Stimulated activated CD8-positive, alpha-beta memory T cell treated with anti-CD3 and anti-CD28 coated beads, Interleukin-12 subunit alpha, Interleukin-12 subunit beta, amount 100 ng/mL, for 4 hours (primary cell): ENCODE results near the gene APH1B.
"Not testable (repeated sequence)": the region's sequence is repeated elsewhere in the genome, so short reads cannot be mapped to it uniquely, and the experiment has no call there.

ENCODE experiments used
- DNase-seq: peaks from one replicate; pipeline ENCODE4 v3.0.0-alpha.2; 2020; ENCODE audit warnings: low read depth

Gene APH1B

DNA sequence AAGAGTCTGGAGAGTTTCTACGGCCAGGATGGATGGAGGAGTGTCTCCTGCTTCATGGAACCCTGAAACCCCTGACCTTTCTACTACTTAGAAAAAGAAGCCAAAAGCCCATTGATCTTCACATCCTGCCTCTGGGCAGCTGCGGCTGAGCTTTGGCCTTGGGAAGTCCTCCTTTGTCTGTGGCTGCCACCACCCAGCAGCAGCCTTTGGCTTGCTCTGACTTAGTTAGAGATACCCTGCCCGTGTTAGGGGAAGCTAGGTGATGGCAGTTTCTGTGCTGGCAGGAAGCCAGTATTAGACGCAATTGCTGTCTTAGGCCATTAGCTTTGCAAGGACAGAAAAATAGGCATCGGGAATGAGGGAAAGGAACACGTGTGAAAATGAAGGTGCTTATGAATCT, 18.8 kb downstream of the APH1B start:
- no peak for DNase-seq

DNA sequence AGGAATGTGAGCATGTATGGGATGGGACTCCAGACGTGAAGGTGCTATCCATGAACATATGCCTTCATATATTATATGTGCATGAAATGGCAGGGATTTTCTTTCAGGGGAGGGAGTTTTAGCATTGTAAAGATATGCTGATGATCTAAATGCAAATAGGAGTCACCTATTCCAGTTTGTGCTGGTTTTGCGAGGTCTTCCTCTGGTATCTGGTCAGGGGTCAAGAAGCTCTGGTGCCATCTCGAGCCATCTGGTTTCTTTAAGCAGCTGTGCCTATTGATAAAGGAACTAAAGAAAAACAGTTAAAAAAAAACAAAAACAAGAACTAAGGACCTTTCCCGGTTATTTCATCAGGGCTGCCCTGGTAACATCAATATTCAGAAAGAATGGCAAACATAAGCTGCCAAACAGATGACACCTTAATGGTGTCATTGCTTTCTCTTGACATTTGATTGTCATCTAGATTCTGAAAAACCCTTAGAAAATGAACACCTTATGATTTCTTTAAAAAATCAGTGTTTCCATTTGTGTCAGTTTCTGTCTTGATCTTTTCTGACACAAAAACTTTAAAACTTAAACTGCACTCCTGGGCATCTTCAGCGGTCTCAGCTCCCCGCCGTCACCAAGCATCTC, 22.7 kb downstream of the APH1B start:
- no peak for DNase-seq

DNA sequence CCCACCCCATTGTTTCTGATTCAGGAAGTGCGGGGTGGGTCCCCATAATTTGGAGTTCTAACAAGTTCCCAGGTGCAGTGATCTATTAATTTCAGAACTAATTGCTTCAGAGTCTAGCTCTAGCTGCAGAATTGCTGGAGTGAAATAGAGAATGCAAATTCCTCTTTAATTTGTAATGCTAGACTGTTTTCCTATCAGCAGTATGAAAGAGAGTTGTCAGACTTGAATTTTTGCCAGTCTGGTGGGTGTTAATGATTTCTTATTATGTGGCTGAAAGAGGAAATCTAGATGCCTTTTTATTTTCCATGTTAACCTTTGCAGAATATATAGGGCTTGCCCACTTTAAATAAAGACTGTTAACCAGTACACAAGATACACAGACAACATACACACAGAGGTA, 23.7 kb downstream of the APH1B start:
- no peak for DNase-seq

DNA sequence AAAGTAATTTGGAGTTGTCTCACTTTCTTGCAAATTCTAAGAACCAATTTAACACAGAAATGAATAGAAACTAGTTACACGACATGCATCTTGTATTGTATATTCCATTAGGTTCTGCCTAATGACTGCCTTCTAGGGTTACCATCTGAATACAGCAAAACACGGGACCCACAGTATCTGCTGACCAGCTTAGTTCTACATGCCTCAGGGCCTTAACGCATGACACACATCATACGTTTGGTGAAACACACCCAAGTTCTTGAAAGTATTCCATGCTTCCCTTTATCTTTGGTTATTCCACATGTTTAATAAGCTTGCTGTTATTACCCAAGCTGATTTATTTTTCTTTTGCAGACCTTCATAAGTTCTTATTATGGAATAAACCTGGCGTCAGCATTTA, 27.9 kb downstream of the APH1B start:
- no peak for DNase-seq

DNA sequence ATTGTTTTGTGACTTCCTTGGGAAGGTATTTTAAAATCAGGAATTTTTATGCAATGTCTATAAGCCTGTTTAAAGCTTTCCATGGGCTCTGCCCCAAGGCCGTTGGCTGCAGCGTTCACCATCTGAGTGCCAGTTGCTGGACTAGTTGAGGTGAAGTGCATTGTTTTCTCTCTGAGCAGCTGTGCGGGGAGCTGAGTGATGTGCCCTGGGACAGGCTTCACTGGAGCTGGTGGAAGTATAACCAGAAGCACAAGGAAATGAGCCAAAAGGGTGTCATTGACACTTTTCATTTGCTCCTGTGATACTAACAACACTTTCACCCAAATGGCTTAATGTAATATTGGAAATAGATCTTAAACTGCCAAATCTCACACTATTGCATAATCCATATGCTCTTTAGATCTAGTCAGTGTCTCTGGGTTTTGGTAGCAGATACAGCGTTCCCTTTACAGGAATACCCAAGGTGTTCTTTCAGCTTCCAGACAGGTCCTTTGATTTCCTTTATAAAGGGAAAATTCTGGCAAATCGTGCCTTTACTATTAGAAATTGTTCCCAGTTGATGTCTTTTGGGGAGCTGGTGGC, 29.2 kb downstream of the APH1B start:
- DNase-seq: no peak

DNA sequence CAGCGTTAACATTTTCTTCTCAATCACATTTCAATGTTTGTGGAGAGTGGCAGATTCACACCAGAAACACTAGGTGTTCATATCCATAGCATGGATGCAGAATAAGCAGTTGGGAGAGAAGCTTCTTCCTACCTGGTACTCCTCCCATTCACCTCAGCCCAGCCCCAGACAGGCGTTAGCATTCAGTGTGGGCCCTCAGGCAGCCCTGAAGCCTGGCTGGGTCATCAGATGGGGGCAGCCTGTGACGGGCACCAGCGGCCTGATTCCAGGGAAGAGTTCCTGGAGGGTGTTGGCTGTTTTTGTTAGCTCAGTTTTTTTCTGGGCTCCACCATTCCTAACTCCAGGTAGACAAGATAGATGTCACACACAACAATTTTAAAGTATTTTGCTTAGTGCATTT, 31.1 kb downstream of the APH1B start:
- no peak for DNase-seq

DNA sequence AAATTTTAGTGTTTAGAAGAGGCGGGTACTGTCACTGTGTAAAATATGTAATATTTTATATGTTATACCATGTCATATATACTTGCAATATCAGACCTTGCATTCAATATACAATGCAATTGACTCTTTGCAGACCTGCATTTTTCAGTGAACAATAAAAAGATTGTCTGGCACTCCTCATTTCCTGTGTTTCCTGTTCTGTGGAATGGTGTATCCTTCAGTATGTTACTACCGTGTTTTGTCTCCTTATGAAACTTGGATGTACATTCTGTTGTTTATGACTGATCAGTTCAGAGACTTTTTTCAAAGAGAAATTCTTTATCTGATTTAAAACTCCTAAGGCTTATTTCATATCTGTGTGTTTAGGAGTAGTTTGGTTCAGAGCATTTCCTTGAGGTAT, 31.5 kb downstream of the APH1B start:
- DNase-seq: no peak

DNA sequence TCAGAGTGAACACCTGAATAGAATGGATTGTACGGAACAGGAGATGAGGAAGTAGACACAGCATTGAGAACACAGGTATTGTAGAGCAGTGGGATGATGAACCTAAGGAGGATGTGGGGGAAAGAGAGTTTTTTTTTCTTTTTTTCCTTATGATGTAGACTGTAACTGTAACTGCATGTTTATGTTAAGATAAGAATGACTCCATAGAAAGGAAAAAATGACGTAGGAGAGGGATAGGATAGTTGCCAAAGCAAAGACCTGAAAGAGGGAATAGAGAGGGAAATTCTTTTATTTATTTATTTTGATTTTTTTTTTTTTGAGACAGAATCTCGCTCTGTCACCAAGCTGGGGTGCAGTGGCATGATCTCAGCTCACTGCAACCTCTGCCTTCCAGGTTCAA, 33.2 kb downstream of the APH1B start:
- DNase-seq: no peak

DNA sequence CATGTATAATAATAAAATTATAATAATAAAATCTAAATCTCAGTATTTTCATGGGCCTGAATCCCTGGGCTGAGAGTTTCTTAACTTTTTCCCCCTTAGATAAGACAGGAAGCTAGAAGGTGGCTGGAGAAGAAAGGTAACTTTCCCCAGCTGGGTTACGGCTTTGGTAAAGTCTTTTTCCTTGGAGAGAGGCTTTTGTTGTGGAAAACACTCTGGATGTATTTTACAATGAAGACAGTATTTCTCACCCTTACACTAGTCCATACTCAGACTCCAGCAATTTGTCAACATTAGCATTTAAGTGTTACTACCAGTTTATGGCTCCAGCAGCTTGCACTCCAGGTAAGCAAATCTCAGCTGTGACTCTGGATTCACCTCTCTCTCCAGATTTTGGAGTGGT, 34.9 kb downstream of the APH1B start:
- DNase-seq: no peak

DNA sequence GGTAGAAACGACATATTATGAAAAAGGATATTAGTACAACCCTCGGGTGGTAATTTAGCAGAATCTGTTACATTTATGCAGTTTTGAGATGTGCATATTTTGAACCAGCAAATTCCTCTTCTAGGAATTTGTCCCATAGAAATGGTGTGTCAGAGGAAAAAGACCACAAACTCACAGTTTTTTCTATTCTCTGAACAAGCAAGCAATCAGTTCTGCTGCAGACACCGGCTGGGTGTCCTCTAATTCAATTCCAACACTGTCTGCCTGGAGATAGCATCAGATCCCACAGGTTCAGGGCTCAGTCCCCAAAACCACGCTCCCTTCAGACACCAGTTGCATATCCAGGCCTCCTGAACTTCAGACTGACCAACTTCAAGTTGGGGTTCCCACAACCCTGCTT, 36.4 kb downstream of the APH1B start:
- DNase-seq: no peak

DNA sequence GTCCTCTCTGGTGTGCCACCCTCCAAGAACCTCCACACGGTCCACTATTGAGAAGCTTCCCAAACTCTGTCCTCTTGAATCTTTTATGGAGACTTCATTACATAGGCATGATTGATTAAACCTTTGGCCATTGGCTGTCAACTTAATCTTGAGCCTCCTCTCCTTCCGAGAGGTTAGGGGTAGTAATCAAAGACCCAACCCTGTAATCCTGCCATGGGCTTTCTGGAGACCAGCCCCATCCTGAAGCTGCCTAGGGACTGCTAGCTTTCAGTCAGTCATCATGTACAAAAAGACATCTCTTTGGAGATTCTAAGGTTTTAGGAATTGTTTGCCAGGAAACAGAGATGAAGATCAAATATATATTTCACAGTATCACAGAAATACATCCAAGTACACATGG, 37.0 kb downstream of the APH1B start:
- DNase-seq: no peak

DNA sequence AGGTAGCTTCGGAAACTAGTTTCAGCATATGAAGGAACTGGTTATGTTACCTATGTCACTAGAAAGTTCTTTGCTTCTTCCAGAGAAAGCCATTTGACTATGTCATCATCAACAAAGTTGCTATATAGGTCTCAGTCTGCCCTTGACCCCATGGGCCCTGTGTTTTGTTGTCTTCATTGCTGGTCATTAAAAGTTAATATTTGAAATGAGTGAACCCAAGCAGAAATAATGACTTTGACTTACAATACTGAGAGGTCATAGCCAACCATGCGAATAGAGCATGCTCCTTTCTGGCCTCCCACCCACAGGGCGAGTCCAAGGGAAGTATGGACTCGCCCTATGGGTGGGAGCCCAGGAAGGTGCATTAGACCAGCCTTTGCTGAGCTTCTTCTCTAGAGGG, 40.9 kb downstream of the APH1B start:
- no peak for DNase-seq

DNA sequence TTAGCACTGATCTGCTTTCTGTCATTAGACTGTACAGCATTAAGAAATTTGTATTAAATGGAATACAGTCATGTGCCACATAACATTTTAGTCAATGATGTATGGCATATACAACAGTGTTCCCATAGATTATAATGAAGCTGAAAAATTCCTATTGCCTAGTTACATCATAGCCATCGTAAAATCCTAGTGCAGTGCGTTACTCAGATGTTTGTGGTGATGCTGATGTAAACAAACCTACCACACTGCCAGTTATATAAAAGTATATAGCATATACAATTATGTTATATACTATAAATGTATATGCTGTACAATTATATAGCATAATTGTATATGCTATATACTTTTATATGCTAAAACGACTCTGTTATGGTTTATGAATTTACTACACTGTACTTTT, 41.7 kb downstream of the APH1B start:
- DNase-seq: no peak

DNA sequence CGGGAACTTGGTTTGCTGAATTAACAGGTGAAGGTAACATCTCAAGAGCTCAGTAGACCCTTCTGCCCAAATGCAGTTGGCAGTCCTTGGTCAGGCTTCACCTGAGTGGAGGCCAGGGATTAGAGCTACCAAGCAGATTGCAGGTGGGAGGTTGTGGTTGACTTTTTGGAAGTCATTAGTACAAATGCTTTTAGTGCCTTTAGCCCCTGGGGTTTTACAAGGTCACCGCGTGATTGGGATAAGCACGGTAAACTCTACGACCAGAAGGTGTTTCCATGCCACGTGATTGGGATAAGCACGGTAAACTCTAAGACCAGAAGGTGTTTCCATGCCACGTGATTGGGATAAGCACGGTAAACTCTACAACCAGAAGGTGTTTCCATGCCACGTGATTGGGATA, 43.0 kb downstream of the APH1B start:
- DNase-seq: not testable (repeated sequence)

DNA sequence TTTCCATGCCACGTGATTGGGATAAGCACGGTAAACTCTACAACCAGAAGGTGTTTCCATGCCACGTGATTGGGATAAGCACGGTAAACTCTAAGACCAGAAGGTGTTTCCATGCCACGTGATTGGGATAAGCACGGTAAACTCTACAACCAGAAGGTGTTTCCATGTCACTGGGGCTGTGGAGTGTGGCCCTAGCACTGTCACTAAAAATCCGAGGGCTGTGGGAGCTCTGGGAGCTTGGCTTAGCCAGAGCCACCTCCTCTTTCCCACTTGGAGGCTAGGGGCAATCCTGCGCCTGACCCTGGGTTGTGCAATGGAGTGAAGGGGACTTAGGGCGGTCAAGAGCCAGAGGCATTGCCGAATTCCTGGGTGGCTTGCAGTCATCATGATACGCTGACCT, 43.6 kb downstream of the APH1B start:
- DNase-seq: not testable (repeated sequence)

DNA sequence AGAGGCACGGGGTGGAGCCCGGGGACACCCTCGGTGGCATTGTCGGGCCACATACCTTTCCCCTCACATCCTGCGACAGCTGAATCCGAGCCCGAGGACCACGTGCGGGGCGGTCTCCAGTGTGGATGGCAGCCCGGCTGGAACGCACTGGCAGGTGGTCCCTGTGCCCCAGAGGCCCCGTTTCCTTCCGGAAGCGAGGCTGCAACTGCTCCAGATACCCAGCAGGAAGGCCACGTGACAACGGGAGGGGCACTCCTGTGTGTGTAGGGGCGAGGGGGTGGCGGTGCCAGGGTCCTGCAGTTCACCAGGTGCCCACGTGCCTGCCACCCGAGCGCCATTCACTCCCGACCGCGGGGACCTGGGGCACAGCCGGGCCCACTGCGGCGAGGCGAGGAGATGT, 44.1 kb downstream of the APH1B start:
- no peak for DNase-seq

DNA sequence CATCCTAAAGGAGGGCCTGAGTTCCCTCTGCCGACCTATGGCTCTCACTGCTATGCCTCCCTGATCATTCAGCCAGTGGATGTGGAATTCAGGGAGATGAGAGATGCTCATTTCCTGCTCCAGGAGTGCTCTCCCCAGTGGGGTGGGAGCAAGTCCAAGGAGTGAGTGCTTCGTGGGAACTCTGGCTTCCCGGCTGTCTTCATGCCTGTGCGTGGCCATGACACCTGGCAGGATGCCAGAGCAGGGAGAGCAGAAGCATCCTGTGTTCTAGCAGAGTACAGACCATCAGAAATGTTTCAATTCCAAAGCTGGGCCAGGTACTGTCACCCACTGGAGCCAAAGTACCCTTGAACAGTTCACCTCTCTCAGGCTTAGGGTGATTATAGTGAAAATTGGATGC, 45.1 kb downstream of the APH1B start:
- DNase-seq: no peak

DNA sequence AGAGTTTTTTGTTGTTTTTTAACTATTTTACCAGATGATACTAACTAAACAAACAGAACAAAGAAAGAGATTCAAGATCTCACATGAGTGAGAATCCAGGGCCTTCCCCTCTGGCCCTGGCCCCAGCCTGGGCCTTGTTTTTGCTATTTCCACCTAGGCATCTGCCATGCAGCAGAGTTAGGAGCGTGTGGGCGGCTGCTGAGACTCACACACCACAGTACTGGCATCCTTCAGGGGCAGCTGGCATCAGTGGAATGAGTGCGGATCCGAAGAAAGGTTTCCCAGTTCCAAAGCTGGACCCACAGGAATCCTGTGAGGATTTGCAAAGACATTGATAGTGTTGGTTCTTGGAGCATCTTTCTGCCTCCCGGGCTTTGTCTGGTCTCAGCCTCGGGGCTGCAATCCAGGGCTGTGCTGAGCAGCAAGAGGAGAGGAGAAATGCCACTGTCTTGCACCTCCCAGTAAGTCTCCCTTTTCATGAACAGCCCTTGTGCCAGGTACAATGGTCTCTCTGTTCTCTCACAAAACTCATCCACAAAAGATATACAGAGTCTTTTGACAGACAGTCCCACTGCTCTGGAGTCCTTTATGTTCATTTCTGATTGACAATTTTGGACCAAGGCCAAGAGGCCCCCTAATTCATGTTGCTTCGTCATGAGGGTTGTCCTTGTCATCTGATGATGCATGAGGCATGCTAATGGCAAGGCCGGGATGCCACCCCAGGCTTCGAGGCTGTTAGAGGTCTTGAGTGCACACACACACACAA, 46.6 kb downstream of the APH1B start:
- no peak for DNase-seq

DNA sequence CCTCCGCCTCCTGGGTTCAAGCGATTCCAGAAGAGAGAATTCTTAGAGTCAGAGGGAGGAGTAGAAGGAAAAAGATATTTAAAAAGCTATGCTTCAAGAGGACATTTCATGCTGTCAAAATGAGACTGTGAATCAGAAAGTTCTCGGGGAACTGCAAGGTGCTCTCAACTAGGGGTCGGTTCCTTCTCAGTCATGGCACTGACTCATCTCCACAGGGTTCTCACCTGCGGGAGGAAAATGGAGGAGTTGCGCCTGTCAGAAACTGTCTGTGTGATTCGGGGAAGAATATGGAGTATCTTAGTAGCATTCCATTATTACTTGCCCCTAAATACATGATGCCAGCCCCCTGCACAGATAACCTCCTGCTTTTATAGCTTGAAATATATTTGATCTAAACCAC, 47.4 kb downstream of the APH1B start:
- DNase-seq: no peak

DNA sequence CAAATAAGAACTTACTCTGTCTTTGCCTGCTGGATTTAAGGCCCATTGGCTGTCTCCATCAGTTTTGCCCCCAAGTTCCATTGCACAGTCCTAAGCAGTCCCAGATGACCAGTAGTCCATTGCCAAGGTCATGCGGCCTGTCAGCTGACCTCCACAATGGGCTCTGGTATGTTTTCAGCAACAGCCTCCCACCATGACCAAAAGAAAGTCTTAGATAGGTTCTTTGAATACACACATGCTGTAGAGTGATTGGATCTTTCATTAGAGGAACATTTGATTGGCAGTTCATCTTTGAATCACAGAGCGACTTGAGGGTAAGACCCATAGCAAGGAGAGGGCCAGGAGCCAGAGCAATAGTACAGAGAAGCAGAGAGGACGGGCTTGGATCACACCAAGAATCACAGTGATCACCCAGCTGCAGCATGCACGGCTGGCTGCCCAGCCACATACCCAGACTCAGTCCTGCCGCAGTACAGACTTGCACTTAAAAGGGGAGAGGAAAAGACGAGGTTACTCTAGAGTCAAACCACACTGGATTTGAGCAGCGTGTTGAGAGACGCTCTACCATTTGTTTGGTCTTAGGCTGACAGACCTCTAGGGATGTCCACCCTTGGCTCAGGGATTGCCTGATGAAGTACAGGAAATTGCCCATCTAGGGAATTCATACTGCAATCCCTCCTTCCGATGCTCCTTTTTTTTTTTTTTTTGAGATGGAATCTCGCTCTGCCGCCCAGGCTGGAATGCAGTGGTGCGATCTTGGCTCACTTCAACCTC, 50.4 kb downstream of the APH1B start:
- no peak for DNase-seq

DNA sequence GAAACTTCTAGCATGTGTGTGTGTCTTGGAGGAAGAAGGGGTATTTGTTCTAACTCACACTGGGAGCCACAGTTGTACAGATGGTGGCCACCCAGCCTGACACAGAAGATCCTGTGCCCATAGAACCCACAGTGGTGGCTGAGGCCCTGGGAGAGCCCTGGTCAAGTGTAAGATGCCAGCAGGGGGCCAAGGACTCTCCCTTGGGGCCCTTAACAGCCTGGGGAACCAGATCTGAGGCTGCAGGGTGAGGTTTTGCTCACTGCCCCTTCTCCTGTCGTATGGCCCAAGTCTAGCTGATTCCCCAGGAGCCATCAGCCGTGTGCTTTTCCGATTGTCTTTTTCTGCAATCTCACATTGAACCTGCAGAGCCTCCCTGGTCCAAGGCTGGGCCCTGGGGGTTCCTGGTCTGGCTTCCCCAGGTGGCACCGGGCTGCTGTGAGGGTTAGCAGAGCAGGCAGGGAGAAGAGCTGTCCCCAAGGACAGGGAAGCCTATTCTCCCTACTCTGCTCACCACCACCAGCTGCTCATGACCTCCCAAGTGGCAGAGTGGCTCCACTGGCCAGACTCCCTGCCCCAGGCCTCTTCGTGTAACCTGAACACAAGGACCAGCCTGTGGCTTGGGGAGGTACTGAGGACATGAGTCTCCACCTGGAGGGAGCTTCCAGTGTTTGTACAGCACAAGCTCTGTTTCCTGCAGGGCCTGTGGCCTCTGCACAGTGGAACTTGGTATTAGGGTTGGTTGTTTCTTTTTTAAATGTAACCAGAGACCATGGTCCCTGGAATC, 52.4 kb downstream of the APH1B start:
- no peak for DNase-seq

DNA sequence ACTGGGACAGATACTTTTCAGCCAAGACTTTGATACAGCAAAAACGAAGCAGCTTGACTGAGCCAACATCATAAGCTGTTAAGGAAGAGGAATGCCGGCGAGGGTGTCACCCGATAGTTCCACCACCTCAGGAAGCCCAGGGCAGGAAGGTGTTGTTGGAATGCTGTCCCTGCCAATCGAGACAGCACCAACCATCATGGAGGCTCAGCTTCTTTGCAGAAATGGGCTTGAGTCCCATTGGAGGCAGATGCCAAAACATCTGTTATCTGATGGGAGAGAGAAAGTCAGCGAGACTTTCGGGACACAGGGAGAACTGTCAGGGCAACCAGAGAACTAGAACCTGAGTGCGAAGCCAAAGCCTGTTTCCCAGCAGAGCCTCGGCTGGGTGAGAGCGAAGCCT, 53.5 kb downstream of the APH1B start:
- DNase-seq: no peak
